H54 (cell line): ENCODE measurements around the gene DKK1.

Source experiments
- DNase-seq: peaks from one replicate; pipeline ENCODE4 v3.0.0; 2011; ENCODE audit warnings: low spot score, mixed read lengths; ENCODE audit not compliant: insufficient read length
- FAIRE-seq: peaks from 3 replicates; lab custom pipeline; 2011; peaks lifted over from hg19 to GRCh38; lab: Jason Lieb, UNC
- POLR2A ChIP-seq: IDR thresholded peaks from 2 replicates; pipeline ENCODE4 v1.6.1; 2011; ENCODE audit warnings: low read depth, mild to moderate bottlenecking, low read length

The DKK1 gene

GRCh38 chr10:52300599-52301277 lies 13.3 kb upstream of the DKK1 start:
- TF ChIP-seq POLR2A, result no peak
- FAIRE-seq (no peak), DNase-seq (no peak)

- peak; percentile 36 for FAIRE-seq
- TF ChIP-seq POLR2A, result peak; percentile 36; the same call in 1 of the 2 replicates
- no peak for DNase-seq
These were observed 5.6 kb upstream of the DKK1 start for GRCh38 chr10:52308251-52309031.

- FAIRE-seq (no peak), DNase-seq (no peak)
- no peak for TF ChIP-seq POLR2A
These were observed 1.2 kb upstream of the DKK1 start for GRCh38 chr10:52312942-52313255.

- no peak for FAIRE-seq
- TF ChIP-seq POLR2A, result peak; percentile 40; the same call in 1 of the 2 replicates
- no peak for DNase-seq
These were observed 687 bp upstream of the DKK1 start for GRCh38 chr10:52313256-52313932.

GRCh38 chr10:52314822-52315552 lies 906 bp downstream of the DKK1 start:
- FAIRE-seq, result no peak

GRCh38 chr10:52316001-52316400 lies 1.9 kb downstream of the DKK1 start:
- DNase-seq (no peak), FAIRE-seq (peak; percentile 45)
- TF ChIP-seq POLR2A, result no peak

More at GRCh38 chr10:52314822-52315552, 906 bp downstream of the DKK1 start:
- peak; percentile 89 for TF ChIP-seq POLR2A
- no peak for DNase-seq

GRCh38 chr10:52316500-52316899 lies 2.4 kb downstream of the DKK1 start:
- FAIRE-seq, result peak; percentile 6

GRCh38 chr10:52318136-52318701 lies 4.1 kb downstream of the DKK1 start:
- peak; percentile 80 for TF ChIP-seq POLR2A
- peak; percentile 72 for FAIRE-seq
- DNase-seq, result no peak

More at GRCh38 chr10:52316500-52316899, 2.4 kb downstream of the DKK1 start:
- DNase-seq, result no peak
- peak; percentile 36; the same call in 1 of the 2 replicates for TF ChIP-seq POLR2A

GRCh38 chr10:52318822-52319464 lies 4.9 kb downstream of the DKK1 start:
- peak; percentile 78 for FAIRE-seq
- DNase-seq, result no peak
- no peak for TF ChIP-seq POLR2A

GRCh38 chr10:52319926-52320325 lies 5.8 kb downstream of the DKK1 start:
- FAIRE-seq (peak; percentile 57), DNase-seq (no peak)
- no peak for TF ChIP-seq POLR2A

GRCh38 chr10:52322323-52322722 lies 8.2 kb downstream of the DKK1 start:
- no peak for DNase-seq
- FAIRE-seq, result peak; percentile 60
- TF ChIP-seq POLR2A, result no peak

- TF ChIP-seq POLR2A, result no peak
- DNase-seq (no peak), FAIRE-seq (no peak)
These were observed 8.9 kb downstream of the DKK1 start for GRCh38 chr10:52322936-52323335.

GRCh38 chr10:52326382-52326781 lies 12.3 kb downstream of the DKK1 start:
- no peak for TF ChIP-seq POLR2A
- DNase-seq, result no peak
- no peak for FAIRE-seq
